ENCODE data around the gene MPO.

DNA sequence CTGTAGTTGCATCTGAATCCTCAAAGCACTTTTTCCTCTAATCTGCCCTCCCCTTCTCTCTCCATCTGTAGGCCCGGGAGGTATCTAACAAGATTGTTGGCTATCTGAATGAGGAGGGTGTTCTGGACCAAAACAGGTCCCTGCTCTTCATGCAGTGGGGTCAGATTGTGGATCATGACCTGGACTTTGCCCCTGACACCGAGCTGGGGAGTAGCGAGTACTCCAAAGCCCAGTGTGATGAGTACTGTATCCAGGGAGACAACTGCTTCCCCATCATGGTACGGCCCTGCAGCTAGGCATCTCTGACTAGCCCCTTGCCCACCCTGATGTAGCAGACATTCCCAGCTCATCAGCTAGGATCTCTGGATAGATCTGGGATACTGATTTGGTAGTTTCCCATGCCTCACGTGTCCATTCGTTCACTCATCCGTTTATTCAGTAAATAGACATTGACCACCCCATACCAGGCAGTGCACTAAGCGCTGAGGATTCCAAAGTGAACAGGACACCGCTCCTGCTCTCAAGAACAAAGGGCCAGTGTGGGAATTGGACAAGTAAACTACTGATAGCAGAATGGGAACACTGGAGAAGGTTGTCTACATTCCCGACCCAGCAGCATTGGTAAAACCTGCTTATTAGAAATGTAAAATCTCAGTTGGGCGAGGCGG, 30.3 kb downstream of the MPO start:
- TF ChIP-seq POLR2AphosphoS5 (IDR thresholded peaks at IDR 0.05) = no peak
- TF ChIP-seq, protein P1, sequence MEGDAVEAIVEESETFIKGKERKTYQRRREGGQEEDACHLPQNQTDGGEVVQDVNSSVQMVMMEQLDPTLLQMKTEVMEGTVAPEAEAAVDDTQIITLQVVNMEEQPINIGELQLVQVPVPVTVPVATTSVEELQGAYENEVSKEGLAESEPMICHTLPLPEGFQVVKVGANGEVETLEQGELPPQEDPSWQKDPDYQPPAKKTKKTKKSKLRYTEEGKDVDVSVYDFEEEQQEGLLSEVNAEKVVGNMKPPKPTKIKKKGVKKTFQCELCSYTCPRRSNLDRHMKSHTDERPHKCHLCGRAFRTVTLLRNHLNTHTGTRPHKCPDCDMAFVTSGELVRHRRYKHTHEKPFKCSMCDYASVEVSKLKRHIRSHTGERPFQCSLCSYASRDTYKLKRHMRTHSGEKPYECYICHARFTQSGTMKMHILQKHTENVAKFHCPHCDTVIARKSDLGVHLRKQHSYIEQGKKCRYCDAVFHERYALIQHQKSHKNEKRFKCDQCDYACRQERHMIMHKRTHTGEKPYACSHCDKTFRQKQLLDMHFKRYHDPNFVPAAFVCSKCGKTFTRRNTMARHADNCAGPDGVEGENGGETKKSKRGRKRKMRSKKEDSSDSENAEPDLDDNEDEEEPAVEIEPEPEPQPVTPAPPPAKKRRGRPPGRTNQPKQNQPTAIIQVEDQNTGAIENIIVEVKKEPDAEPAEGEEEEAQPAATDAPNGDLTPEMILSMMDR (IDR thresholded peaks at IDR 0.05) = no peak
- TF ChIP-seq POLR2A (IDR thresholded peaks at IDR 0.05) = no peak

Data from stomach (tissue), 4 donors.